OCI-LY1 (cell line): ENCODE data around the gene MXRA8.

ENCODE experiments used
- H2AFZ ChIP-seq: fragments of 200-600 bp; sonication (generic), shearing (Covaris generic); 2 replicates; pipeline ENCODE4 v1.6.0; 2014; ENCODE audit warnings: antibody characterized with exemption, mild to moderate bottlenecking, low read length
- H3F3A ChIP-seq: fragments of 200-600 bp; sonication (generic), shearing (Covaris generic); 2 replicates; pipeline ENCODE4 v1.6.0; 2014; ENCODE audit warnings: mild to moderate bottlenecking, antibody characterized with exemption, low read length, moderate library complexity; ENCODE audit not compliant: insufficient read depth
- H3K27ac ChIP-seq: fragments of 200-600 bp; sonication (generic); 2 replicates; pipeline ENCODE4 v1.5.1; 2014; ENCODE audit warnings: low read length, mixed run types, mild to moderate bottlenecking, low read depth; ENCODE audit not compliant: poor library complexity, severe bottlenecking
- H3K27me3 ChIP-seq: fragments of 200-600 bp; sonication (generic); 2 replicates; pipeline ENCODE4 v1.6.0; 2014; ENCODE audit warnings: antibody characterized with exemption, mild to moderate bottlenecking, low read length, moderate library complexity; ENCODE audit not compliant: insufficient read depth
- H3K36me3 ChIP-seq: fragments of 200-600 bp; sonication (generic); 2 replicates; pipeline ENCODE4 v1.6.1; 2014; ENCODE audit warnings: mild to moderate bottlenecking, antibody characterized with exemption, low read length, moderate library complexity, mixed read lengths; ENCODE audit not compliant: insufficient read depth
- H3K4me1 ChIP-seq: fragments of 200-600 bp; sonication (generic); 2 replicates; pipeline ENCODE4 v1.5.1; 2014; ENCODE audit warnings: mild to moderate bottlenecking, low read length, moderate library complexity; ENCODE audit not compliant: insufficient read depth, severe bottlenecking
- H3K4me2 ChIP-seq: fragments of 200-600 bp; sonication (generic), shearing (Covaris generic); 2 replicates; pipeline ENCODE4 v1.6.1; 2014; ENCODE audit warnings: low read length
- H3K4me3 ChIP-seq: fragments of 200-600 bp; sonication (generic); 2 replicates; pipeline ENCODE4 v1.5.1; 2014; ENCODE audit warnings: low read length, low read depth, mild to moderate bottlenecking, mixed read lengths; ENCODE audit not compliant: poor library complexity, severe bottlenecking
- H3K79me2 ChIP-seq: fragments of 200-600 bp; shearing (Covaris generic); 2 replicates; pipeline ENCODE4 v1.6.1; 2016; ENCODE audit warnings: mixed run types, low read length, mixed read lengths; ENCODE audit not compliant: insufficient read depth
- H3K9ac ChIP-seq: fragments of 200-600 bp; sonication (generic), shearing (Covaris generic); 2 replicates; pipeline ENCODE4 v1.6.1; 2014; ENCODE audit warnings: mild to moderate bottlenecking, low read length, mixed read lengths
- H3K9me2 ChIP-seq: fragments of 200-600 bp; sonication (generic), shearing (Covaris generic); 2 replicates; pipeline ENCODE4 v1.6.1; 2014; ENCODE audit warnings: low read depth, mild to moderate bottlenecking, low read length, mixed read lengths
- H3K9me3 ChIP-seq: fragments of 200-600 bp; shearing (Covaris generic); 2 replicates; pipeline ENCODE4 v1.6.1; 2014; ENCODE audit warnings: low read length, mixed read lengths
- H4K20me1 ChIP-seq: fragments of 200-600 bp; sonication (generic), shearing (Covaris generic); 2 replicates; pipeline ENCODE4 v1.6.0; 2016; ENCODE audit warnings: mild to moderate bottlenecking, low read length; ENCODE audit not compliant: insufficient read depth
- CTCF ChIP-seq: fragments of 200-600 bp; sonication (generic), shearing (Covaris generic); IDR thresholded peaks from 2 replicates; pipeline ENCODE4 v1.5.1; 2017; ENCODE audit warnings: mild to moderate bottlenecking, antibody characterized with exemption, low read length, moderate library complexity, mixed read lengths
- EZH2 ChIP-seq: fragments of 200-600 bp; sonication (generic), shearing (Covaris generic); IDR thresholded peaks from 2 replicates; pipeline ENCODE4 v1.8.0; 2017; ENCODE audit warnings: borderline replicate concordance, mixed run types, mild to moderate bottlenecking, antibody characterized with exemption, low read length, moderate library complexity, mixed read lengths

MXRA8 gene

GRCh38 chr1:1308756-1309250 lies 49.6 kb downstream of the MXRA8 start:
- Histone ChIP-seq H3K9me3 (no peaks in the 10 kb centered on the region), H3K79me2 (no peaks in the 10 kb centered on the region), H3K27ac (no peak overlapping the region), H3K36me3 (peaks cover 36% of the 10 kb centered on the region; the same call in 1 of the 2 replicates), H2AFZ (no peak overlapping the region), H3K4me2 (peak overlapping the region; percentile 97), H3F3A (no peaks in the 10 kb centered on the region), H3K4me3 (peak overlapping the region; percentile 90), H4K20me1 (no peaks in the 10 kb centered on the region), H3K9ac (peak overlapping the region; percentile 93), H3K4me1 (peaks cover 37% of the 10 kb centered on the region), H3K9me2 (no peaks in the 10 kb centered on the region), H3K27me3 (no peaks in the 10 kb centered on the region)
- TF ChIP-seq CTCF, result no peak
- no peak for TF ChIP-seq EZH2

- no peak within 1 kb of the TSS for H2AFZ ChIP-seq
- no peaks in the 10 kb centered on the region for H3F3A ChIP-seq
- no peaks in the 10 kb centered on the region for H3K9me3 ChIP-seq
- peaks cover 37% of the 10 kb centered on the region for H3K4me1 ChIP-seq
- TF ChIP-seq EZH2 (no peak), CTCF (no peak)
- no peaks in the 10 kb centered on the region for H4K20me1 ChIP-seq
- H3K4me2 ChIP-seq, result peak within 1 kb of the TSS; percentile 97
- H3K36me3 ChIP-seq, result peaks cover 30% of the 10 kb centered on the region; the same call in 1 of the 2 replicates
- peak within 1 kb of the TSS; percentile 90 for H3K4me3 ChIP-seq
- peak within 1 kb of the TSS; percentile 79 for H3K27ac ChIP-seq
- H3K9me2 ChIP-seq, result no peaks in the 10 kb centered on the region
- H3K79me2 ChIP-seq, result no peaks in the 10 kb centered on the region
- peak within 1 kb of the TSS; percentile 93 for H3K9ac ChIP-seq
- no peaks in the 10 kb centered on the region for H3K27me3 ChIP-seq
These were observed 50.2 kb downstream of the MXRA8 start, which contains the start of the genes ACAP3 and PUSL1 for GRCh38 chr1:1307923-1308755. ACAP3 (minus strand) TSS chr1:1307930; CDS start chr1:1307815, 115 bp downstream. PUSL1 (plus strand) TSS chr1:1308597; CDS start chr1:1308644, 47 bp downstream.

GRCh38 chr1:1307261-1307922 lies 51.0 kb downstream of the MXRA8 start:
- H3K79me2 ChIP-seq, result no peaks in the 10 kb centered on the region

More at GRCh38 chr1:1307261-1307922, 51.0 kb downstream of the MXRA8 start:
- Histone ChIP-seq H3K4me1 (peaks cover 37% of the 10 kb centered on the region), H3F3A (no peaks in the 10 kb centered on the region), H4K20me1 (no peaks in the 10 kb centered on the region), H3K4me2 (peak overlapping the region; percentile 73), H3K27me3 (no peaks in the 10 kb centered on the region), H3K27ac (no peak overlapping the region), H3K36me3 (peaks cover 23% of the 10 kb centered on the region; the same call in 1 of the 2 replicates), H2AFZ (no peak overlapping the region), H3K9ac (peak overlapping the region; percentile 61), H3K4me3 (peak overlapping the region; percentile 73), H3K9me3 (no peaks in the 10 kb centered on the region), H3K9me2 (no peaks in the 10 kb centered on the region)
- TF ChIP-seq CTCF (no peak), EZH2 (no peak)
